ENCODE data around the gene PPP4R4. TPM values are rescaled to one million over a fixed set of nuclear protein-coding genes. Genes with fewer than 3 reads are reported as not detected.

Gene PPP4R4
- total and polyA plus RNA-seq, 7 experiments from 2014 or later, result 0.06 to 2.4 (median 1.7) TPM

GRCh38 chr14:94135476-94135875 lies 38.6 kb upstream of the PPP4R4 start:
- Histone ChIP-seq H3K27me3 (ENCODE audit: control insufficient read depth in 2 of 2, insufficient read depth in 2 of 2, low read length in 2 of 2) (no peaks in the 10 kb centered on the region), H3K9me3 (ENCODE audit: control insufficient read depth in 2 of 3, low read length in 3 of 3) (no peaks in the 10 kb centered on the region), H3K36me3 (ENCODE audit: control insufficient read depth in 2 of 3, insufficient read depth in 3 of 3, low read length in 3 of 3) (no peaks in the 10 kb centered on the region), H3K27ac (ENCODE audit: low read depth, low read length) (no peak overlapping the region), H3K4me3 (ENCODE audit: low read length) (no peak overlapping the region), H3K4me1 (ENCODE audit: control insufficient read depth in 2 of 2, insufficient read depth in 2 of 2, low read length in 2 of 2) (peaks cover under 1% of the 10 kb centered on the region in 2 donors)
- ChIA-PET POLR2A (no interaction called here), CTCF (interaction anchor here (4.1 to 6.2 kb wide), 2 partner anchors 46 to 100 kb away, joined by 48 to 90 read pairs; no protein-coding TSS in a partner anchor)
- no peak overlapping the region for H3K4me3 Mint-ChIP-seq
- ATAC-seq (no peak), DNase-seq (no peak)
- peaks cover 0 to 10% (median 0%) of the 10 kb centered on the region in 5 donors for H3K36me3 Mint-ChIP-seq
- H3K4me1 Mint-ChIP-seq, result peaks cover 0 to 12% (median under 1%) of the 10 kb centered on the region in 7 donors
- peaks cover 0 to 40% (median 4%) of the 10 kb centered on the region in 5 donors for H3K27me3 Mint-ChIP-seq
- H3K27ac Mint-ChIP-seq, result no peak overlapping the region
- intact Hi-C loops (cut with micrococcal nuclease), result loop anchor here (5.0 to 10.0 kb wide), 2 partner anchors 83 to 959 kb away; no protein-coding TSS in a partner anchor
- peaks cover 0 to 11% (median 5%) of the 10 kb centered on the region in 11 donors for H3K9me3 Mint-ChIP-seq

- Histone ChIP-seq H3K27ac (ENCODE audit: low read depth, low read length) (no peak overlapping the region), H3K4me3 (ENCODE audit: low read length) (no peak overlapping the region), H3K36me3 (ENCODE audit: control insufficient read depth in 2 of 3, insufficient read depth in 3 of 3, low read length in 3 of 3) (no peaks in the 10 kb centered on the region), H3K9me3 (ENCODE audit: control insufficient read depth in 2 of 3, low read length in 3 of 3) (no peaks in the 10 kb centered on the region), H3K27me3 (ENCODE audit: control insufficient read depth in 2 of 2, insufficient read depth in 2 of 2, low read length in 2 of 2) (no peaks in the 10 kb centered on the region), H3K4me1 (ENCODE audit: control insufficient read depth in 2 of 2, insufficient read depth in 2 of 2, low read length in 2 of 2) (no peaks in the 10 kb centered on the region)
- Mint-ChIP-seq H3K36me3 (peaks cover 0 to 10% (median 0%) of the 10 kb centered on the region in 5 donors), H3K4me3 (no peak overlapping the region), H3K9me3 (peaks cover 0 to 11% (median 5%) of the 10 kb centered on the region in 11 donors), H3K27ac (no peak overlapping the region), H3K4me1 (peaks cover 0 to 12% (median 0%) of the 10 kb centered on the region in 7 donors), H3K27me3 (peaks cover 0 to 34% (median 4%) of the 10 kb centered on the region in 5 donors)
- intact Hi-C loops (cut with micrococcal nuclease), result loop anchor here (1.0 to 10.0 kb wide), 10 partner anchors 22 to 958 kb away; partner anchors contain the start of genes DDX24 (in 1 of the 2), IFI27L1 (in 1 of the 2) and PPP4R4 (in 1 of the 2)
- ChIA-PET CTCF (interaction anchor here (0.7 to 6.2 kb wide), 25 partner anchors 9 to 197 kb away, joined by 3 to 90 read pairs (median 5); no protein-coding TSS in a partner anchor), POLR2A (interaction anchor here (0.7 to 1.6 kb wide), 9 partner anchors 22 to 157 kb away, joined by 3 to 13 read pairs (median 3); partner anchors contain the start of genes OTUB2 and PPP4R4)
- ATAC-seq (peak; percentile 96), DNase-seq (peak; percentile 59 to 84 (median 73))
Measured at GRCh38 chr14:94136575-94137331, 37.4 kb upstream of the PPP4R4 start.

DNA sequence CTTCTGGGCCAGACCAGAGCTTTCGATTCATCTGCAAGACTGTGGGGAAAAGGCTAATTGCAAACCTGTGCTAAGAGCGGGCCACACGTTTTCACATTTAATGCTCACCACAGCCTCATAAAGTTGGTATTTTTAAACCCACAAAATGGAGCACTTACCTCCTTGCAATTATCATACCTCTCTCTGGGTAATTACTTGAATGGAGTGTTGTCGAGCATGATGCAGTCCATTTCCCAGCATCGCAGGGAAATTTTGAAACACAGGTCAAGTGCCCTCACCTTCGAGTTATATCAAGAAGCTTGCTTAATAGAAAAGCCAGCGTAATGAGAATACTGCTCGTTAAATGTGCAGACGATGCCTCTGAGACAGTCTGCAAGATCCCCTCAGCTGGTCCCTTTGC lies 35.9 kb upstream of the PPP4R4 start:
- CTCF ChIA-PET, result interaction anchor here (0.6 to 6.2 kb wide), 11 partner anchors 13 to 105 kb away, joined by 3 to 90 read pairs (median 5); partner anchors contain the start of genes DDX24 and IFI27L1
- POLR2A ChIA-PET, result no interaction called here
- Histone ChIP-seq H3K27me3 (ENCODE audit: control insufficient read depth in 2 of 2, insufficient read depth in 2 of 2, low read length in 2 of 2) (no peaks in the 10 kb centered on the region), H3K27ac (ENCODE audit: low read depth, low read length) (no peak overlapping the region), H3K4me3 (ENCODE audit: low read length) (no peak overlapping the region), H3K36me3 (ENCODE audit: control insufficient read depth in 2 of 3, insufficient read depth in 3 of 3, low read length in 3 of 3) (no peaks in the 10 kb centered on the region), H3K9me3 (ENCODE audit: control insufficient read depth in 2 of 3, low read length in 3 of 3) (no peaks in the 10 kb centered on the region), H3K4me1 (ENCODE audit: control insufficient read depth in 2 of 2, insufficient read depth in 2 of 2, low read length in 2 of 2) (no peaks in the 10 kb centered on the region)
- no peak overlapping the region for H3K27ac Mint-ChIP-seq
- intact Hi-C loops (cut with micrococcal nuclease), result loop anchor here (5.0 to 10.0 kb wide), 2 partner anchors 86 to 957 kb away; no protein-coding TSS in a partner anchor
- peaks cover 0 to 11% (median 5%) of the 10 kb centered on the region in 11 donors for H3K9me3 Mint-ChIP-seq
- no peak for DNase-seq
- peaks cover 0 to 6% (median 0%) of the 10 kb centered on the region in 7 donors for H3K4me1 Mint-ChIP-seq
- no peak overlapping the region for H3K4me3 Mint-ChIP-seq
- no peak for ATAC-seq
- peaks cover 0 to 27% (median 0%) of the 10 kb centered on the region in 5 donors for H3K27me3 Mint-ChIP-seq
- peaks cover 0 to 10% (median 0%) of the 10 kb centered on the region in 5 donors for H3K36me3 Mint-ChIP-seq

GRCh38 chr14:94139006-94139405 lies 35.1 kb upstream of the PPP4R4 start:
- ChIA-PET POLR2A (no interaction called here), CTCF (interaction anchor here (0.6 to 6.2 kb wide), 5 partner anchors 12 to 102 kb away, joined by 3 to 90 read pairs (median 3); no protein-coding TSS in a partner anchor)
- Histone ChIP-seq H3K4me1 (ENCODE audit: control insufficient read depth in 2 of 2, insufficient read depth in 2 of 2, low read length in 2 of 2) (no peaks in the 10 kb centered on the region), H3K27me3 (ENCODE audit: control insufficient read depth in 2 of 2, insufficient read depth in 2 of 2, low read length in 2 of 2) (no peaks in the 10 kb centered on the region), H3K27ac (ENCODE audit: low read depth, low read length) (no peak overlapping the region), H3K36me3 (ENCODE audit: control insufficient read depth in 2 of 3, insufficient read depth in 3 of 3, low read length in 3 of 3) (no peaks in the 10 kb centered on the region), H3K9me3 (ENCODE audit: control insufficient read depth in 2 of 3, low read length in 3 of 3) (no peaks in the 10 kb centered on the region), H3K4me3 (ENCODE audit: low read length) (no peak overlapping the region)
- H3K4me1 Mint-ChIP-seq, result peaks cover 0 to 6% (median 0%) of the 10 kb centered on the region in 7 donors
- peaks cover 0 to 22% (median 0%) of the 10 kb centered on the region in 5 donors for H3K27me3 Mint-ChIP-seq
- no peak overlapping the region for H3K4me3 Mint-ChIP-seq
- DNase-seq, result no peak
- intact Hi-C loops (cut with micrococcal nuclease), result loop anchor here (5.0 to 10.0 kb wide), 2 partner anchors 87 to 956 kb away; no protein-coding TSS in a partner anchor
- no peak overlapping the region for H3K27ac Mint-ChIP-seq
- no peak for ATAC-seq
- H3K9me3 Mint-ChIP-seq, result peaks cover 0 to 11% (median 5%) of the 10 kb centered on the region in 11 donors
- H3K36me3 Mint-ChIP-seq, result peaks cover 0 to 10% (median 0%) of the 10 kb centered on the region in 5 donors

GRCh38 chr14:94139421-94139820 lies 34.7 kb upstream of the PPP4R4 start:
- Mint-ChIP-seq H3K36me3 (peaks cover 0 to 10% (median 0%) of the 10 kb centered on the region in 5 donors), H3K9me3 (peaks cover 0 to 11% (median 5%) of the 10 kb centered on the region in 11 donors), H3K27me3 (peaks cover 0 to 20% (median 0%) of the 10 kb centered on the region in 5 donors), H3K4me3 (no peak overlapping the region), H3K27ac (no peak overlapping the region), H3K4me1 (peaks cover 0 to 7% (median 0%) of the 10 kb centered on the region in 7 donors)
- DNase-seq, result no peak
- Histone ChIP-seq H3K9me3 (ENCODE audit: control insufficient read depth in 2 of 3, low read length in 3 of 3) (no peaks in the 10 kb centered on the region), H3K36me3 (ENCODE audit: control insufficient read depth in 2 of 3, insufficient read depth in 3 of 3, low read length in 3 of 3) (no peaks in the 10 kb centered on the region), H3K27ac (ENCODE audit: low read depth, low read length) (no peak overlapping the region), H3K27me3 (ENCODE audit: control insufficient read depth in 2 of 2, insufficient read depth in 2 of 2, low read length in 2 of 2) (no peaks in the 10 kb centered on the region), H3K4me1 (ENCODE audit: control insufficient read depth in 2 of 2, insufficient read depth in 2 of 2, low read length in 2 of 2) (no peaks in the 10 kb centered on the region), H3K4me3 (ENCODE audit: low read length) (no peak overlapping the region)
- no peak for ATAC-seq
- POLR2A ChIA-PET, result no interaction called here
- intact Hi-C loops (cut with micrococcal nuclease), result loop anchor here (5.0 to 10.0 kb wide), 2 partner anchors 87 to 955 kb away; no protein-coding TSS in a partner anchor
- CTCF ChIA-PET, result interaction anchor here (0.6 to 6.2 kb wide), 3 partner anchors 42 to 103 kb away, joined by 3 to 90 read pairs (median 3); no protein-coding TSS in a partner anchor

DNA sequence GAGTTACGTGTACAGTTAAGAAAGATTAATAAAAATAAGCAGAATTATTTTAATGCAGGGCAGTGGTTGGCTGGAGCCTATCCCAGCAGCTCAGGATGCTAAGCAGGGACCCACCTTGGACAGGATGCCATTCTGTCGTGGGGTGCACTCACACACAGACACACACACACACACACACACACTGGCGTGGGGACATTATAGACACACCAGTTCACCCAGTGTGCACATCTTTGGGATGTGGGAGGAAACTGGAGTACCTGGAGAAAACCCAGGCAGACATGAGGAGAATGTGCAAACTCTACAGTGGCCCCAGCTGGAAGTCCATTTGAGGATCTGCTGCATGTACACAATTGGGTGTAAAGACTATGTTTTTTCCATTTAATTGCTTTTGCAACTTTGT lies 31.9 kb upstream of the PPP4R4 start:
- Mint-ChIP-seq H3K27me3 (peaks cover 0 to 5% (median 0%) of the 10 kb centered on the region in 5 donors), H3K36me3 (no peaks in the 10 kb centered on the region), H3K4me1 (peaks cover 3 to 16% (median 12%) of the 10 kb centered on the region in 7 donors), H3K27ac (no peak overlapping the region), H3K4me3 (no peak overlapping the region), H3K9me3 (peaks cover 0 to 2% (median 0%) of the 10 kb centered on the region in 11 donors)
- Histone ChIP-seq H3K27ac (ENCODE audit: low read depth, low read length) (no peak overlapping the region), H3K9me3 (ENCODE audit: control insufficient read depth in 2 of 3, low read length in 3 of 3) (no peaks in the 10 kb centered on the region), H3K4me1 (ENCODE audit: control insufficient read depth in 2 of 2, insufficient read depth in 2 of 2, low read length in 2 of 2) (peaks cover 0 to 6% of the 10 kb centered on the region in 2 donors), H3K27me3 (ENCODE audit: control insufficient read depth in 2 of 2, insufficient read depth in 2 of 2, low read length in 2 of 2) (no peaks in the 10 kb centered on the region), H3K4me3 (ENCODE audit: low read length) (no peak overlapping the region), H3K36me3 (ENCODE audit: control insufficient read depth in 2 of 3, insufficient read depth in 3 of 3, low read length in 3 of 3) (no peaks in the 10 kb centered on the region)
- ChIA-PET POLR2A (interaction anchor here (1.5 kb wide), 1 partner anchor 34 kb away, joined by 5 read pairs; no protein-coding TSS in a partner anchor), CTCF (interaction anchor here (0.6 to 2.9 kb wide), 7 partner anchors 10 to 171 kb away, joined by 3 to 12 read pairs (median 3); partner anchors contain the start of gene PPP4R4)
- no peak for ATAC-seq
- intact Hi-C loops (cut with micrococcal nuclease), result no loop called here
- DNase-seq, result no peak
